Measurements from ENCODE around the gene NTM.

Gene NTM

DNA sequence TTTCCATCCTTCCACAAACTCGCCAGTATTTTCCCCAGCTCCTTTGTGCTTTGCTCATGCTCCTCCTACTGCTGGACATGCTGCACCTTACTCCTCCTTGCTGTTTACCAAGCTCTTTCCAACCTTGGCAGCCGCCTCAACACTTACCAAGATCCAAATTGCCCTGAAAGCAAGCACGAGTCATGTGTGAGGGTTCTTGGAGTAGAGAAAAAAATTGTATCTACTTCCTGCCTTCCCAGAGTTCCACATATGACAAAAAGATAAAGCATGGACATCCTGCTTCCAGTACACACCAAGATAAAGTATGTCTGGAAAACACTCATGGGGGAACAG is 767.5 kb downstream of the NTM start:
- DNase-seq, result no peak

DNA sequence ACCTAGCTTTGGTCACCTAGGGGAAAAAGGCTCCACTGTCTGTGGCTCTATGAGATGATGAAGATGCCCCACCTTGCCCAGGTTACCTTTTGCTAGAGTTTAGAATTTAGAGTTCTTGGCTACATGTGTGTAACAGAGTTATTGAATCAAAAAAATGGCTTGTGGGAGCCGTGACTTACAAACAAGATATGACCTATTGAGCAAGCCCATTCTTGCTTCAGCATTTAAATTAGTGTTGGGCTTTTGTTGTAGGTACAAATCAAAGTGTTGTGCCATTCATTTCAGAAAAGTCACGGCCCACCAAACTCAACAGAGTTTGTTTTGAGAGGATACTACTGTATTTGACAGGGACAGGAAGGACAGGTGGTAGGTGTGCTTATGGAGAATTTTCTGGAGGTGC is 768.8 kb downstream of the NTM start:
- DNase-seq, result no peak

DNA sequence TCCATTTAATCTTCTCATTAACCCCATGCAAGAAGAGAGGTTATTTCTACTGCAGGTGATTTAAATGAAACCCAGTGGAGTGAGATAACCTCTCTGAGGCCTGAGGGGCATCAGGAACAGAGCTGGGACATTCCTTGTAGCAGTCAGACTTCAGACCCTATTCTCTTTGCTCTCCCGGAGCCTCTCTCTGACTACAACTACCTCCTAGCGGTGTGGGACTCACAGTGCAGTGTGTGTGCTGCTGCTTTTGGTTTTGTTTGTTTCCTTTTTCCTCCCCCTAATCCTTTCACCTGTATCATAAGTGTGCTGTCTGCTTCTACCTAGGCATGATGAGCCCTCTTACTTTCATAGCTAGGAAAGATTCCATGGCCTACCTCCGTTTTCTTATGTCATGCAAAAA is 769.6 kb downstream of the NTM start:
- no peak for DNase-seq

DNA sequence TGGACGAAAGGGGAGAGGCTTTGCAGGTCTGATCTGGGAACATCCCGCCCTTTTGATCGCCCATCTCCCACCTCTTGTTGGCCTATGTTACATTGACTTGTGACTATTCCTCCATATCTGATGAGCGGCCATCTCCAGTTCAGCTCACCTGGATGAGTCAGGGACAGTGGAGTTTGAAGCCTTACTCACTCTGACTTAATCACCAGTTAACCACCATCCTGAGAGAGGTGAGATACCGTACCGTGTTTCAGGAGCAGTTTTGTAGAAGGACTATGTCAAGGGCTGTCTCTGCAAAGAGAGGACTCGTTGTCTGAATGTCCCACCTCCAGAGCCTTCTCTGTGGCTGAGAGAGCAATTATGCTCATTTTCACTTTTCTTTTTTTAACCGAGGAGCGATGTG is 771.7 kb downstream of the NTM start:
- DNase-seq, result no peak

DNA sequence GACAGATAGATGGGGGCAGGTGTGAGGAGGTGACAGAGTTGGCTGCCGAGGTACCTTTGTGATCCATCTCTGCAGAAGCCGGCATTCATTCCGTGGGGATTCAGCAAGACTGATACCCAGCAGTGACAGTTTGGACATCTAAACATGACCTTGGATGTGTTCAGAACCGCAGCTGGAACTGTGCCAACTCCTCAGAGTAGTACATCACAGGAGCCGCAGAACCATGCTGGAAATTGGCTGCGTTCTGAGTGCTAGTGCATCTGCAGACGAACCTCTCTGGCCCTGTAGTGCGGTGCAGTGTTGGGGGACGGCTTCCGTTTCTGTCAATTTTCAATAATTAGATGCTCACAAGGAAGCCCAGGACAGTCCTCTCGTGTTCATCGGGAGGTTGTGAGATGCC is 772.1 kb downstream of the NTM start:
- DNase-seq, result no peak

DNA sequence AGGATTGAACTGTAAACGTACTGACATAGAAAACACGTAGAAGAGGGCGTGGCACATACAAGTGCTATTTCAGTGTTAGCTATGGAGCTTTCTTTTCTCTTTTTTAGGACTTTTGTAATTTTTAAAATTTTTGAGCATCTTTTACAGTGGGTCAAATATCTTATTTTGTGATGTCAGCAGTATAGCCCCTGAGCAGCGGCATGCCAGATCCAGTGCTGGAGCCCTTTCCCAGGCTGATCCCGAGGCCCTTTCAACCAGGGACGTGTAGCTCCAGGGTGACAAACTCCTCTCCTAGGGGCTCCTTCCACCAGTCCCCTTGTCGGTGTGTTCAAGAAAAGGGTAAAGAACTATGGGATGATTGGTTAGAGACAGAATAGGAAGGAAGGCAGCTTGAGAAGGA is 777.0 kb downstream of the NTM start:
- no peak for DNase-seq

GRCh38 chr11:132154781-132155180 is 784.4 kb downstream of the NTM start:
- DNase-seq, result no peak

GRCh38 chr11:132158091-132158490 is 787.7 kb downstream of the NTM start:
- no peak for DNase-seq

GRCh38 chr11:132158696-132159095 is 788.3 kb downstream of the NTM start:
- no peak for DNase-seq

DNA sequence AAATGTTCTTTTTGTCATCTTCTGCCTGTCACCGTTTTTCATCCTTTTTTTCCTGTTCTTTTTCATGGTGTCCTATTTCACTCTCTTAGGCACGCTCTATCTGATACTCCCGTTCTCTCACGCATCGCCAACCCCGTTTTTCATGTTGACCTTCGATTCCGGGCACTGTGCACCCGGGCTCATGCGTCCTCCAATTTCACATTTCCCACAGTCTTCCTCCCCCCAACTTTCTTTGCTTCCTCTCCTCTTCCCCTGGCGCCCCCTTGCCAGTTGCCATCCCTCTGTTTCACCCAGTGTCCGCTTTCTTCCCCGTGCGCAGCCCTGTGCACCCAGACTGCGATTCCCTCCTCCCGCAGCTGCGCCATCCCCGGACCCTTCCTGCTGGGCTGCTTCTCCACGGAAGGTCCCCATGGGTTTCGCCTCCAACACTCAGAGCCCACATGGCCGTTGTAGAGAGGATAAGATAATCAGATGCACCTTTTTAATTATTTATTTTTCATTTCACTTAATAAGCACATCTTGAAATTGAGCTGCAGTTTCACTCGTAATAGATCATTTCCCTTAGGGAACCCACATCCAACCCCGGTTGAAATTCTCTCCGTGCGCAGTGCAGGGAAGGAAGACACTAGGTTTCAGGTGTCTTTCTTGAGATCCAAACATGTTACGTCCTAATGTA is 791.1 kb downstream of the NTM start:
- DNase-seq, result no peak

- DNase-seq, result no peak
Observed at GRCh38 chr11:132168344-132168981, 798.0 kb downstream of the NTM start.

DNA sequence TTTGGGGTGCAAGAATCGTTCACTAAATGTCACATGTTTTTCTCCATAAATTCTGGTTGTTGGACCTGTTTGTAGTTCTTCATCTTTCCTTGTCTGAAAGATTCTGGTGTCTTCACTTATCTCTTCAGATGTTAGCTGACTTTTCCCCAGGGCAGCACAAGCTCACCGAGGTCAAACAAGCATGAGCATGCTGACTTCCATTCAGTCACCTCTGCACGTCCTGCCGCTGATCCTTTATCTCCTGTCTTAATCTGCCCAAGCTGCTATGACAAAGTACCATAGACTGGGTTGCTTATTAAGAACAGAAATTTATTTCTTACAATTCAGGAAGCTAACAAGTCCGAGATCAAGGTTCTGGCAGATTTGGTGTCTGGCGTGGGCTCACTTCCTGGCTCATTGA is 800.6 kb downstream of the NTM start:
- DNase-seq, result no peak

DNA sequence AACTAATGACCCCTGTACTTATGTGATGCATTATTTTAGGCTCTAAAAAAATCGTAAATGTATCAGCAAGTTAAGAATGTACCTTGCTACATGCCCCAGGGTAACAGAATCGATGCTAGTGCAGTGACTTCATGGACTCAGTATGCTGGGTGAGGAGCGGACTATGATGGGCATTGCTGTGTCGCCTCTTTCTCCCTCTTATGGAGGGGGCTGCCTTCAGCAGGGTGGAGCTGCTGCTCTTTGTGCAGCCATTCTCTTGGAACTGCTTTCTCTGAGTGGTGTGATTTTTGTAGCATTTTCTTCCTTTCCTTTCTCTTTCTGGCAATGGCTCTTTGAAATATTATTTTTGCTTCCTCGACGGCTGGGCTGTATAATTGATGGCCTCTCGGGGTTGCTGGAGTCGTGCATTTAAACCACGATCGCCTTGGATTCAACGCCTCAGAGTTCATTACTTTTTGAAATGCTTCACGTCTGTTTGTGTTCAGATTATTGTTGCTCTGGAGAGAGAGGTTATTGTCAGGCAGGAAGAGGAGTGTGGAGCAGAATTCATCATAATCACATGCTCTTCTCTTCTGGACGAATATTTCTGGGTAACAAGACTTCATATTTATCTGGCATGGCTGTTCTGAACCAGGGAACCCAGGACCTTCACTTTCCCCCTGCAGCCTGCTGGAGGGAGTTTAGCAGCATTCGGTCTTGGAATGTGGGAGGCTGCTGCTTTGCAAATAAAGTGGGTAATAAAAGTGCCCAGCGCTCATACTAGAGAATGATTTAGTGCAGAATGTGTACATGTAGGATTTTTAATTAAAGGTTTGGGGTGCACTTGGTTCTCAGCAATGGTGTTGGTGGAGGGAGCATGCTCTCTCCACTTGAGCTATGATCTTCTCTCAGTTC is 804.2 kb downstream of the NTM start:
- DNase-seq, result no peak

- no peak for DNase-seq
Observed at GRCh38 chr11:132177106-132177505, 806.7 kb downstream of the NTM start.

GRCh38 chr11:132184079-132184478 is 813.7 kb downstream of the NTM start:
- DNase-seq, result no peak

GRCh38 chr11:132185726-132186592 is 815.5 kb downstream of the NTM start:
- no peak for DNase-seq

DNA sequence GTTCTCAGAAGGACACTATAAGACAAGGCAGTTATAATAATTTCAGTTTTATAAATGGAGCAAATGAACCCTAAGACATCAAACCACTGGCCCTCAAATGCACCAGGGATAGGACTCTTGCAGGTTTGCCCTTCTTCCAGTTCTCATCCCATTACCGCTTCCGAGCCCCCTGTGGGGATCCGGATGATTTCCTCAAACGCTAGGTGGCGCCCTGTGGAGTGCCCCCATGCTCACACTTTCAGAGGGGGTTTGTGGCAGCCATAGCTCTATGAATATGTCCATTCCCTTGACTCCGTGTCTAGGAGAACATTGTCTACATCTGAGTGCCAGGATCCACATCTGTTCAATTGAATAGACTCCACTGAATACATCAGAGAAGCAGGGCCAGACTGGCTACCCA is 816.3 kb downstream of the NTM start:
- DNase-seq, result no peak

DNA sequence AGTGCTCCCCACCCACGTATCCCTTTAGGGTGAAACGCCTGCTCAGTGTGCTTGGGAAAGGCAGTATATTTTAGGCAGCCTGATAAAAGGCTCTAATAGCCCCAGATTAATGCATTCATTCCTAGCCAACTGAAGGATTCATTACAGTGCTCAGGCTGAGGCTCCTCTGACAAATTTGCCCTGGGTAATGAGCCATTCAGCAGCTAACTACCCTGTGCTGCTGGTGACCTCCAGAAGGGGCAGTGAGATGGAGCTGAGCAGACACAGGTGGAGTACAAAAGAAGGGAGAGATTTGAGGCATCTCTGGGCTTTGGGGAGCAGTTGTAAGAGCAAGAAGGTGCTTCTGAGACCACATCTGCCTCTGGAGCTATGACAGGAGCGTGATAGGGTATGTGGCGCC is 817.0 kb downstream of the NTM start:
- DNase-seq, result no peak

- no peak for DNase-seq
Observed at GRCh38 chr11:132187814-132188213, 817.4 kb downstream of the NTM start.

DNA sequence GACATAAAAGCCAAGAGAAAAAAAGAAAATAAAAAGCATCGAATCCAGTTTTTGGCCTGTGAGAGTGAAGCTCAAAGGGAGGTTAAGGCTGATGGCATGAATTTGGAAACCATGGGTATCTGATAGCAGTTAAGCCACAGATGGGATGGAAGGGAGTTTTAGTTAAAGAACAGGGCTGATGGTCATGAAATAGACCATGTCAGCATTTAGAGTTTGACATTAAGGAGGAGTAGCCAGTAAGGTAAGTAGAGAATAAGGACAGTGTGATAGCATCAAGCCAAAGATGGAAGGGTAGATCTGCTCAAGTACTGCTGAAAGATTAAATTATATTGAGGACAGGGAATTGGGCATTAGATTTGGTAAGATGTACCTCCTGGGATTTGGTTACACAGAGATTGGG is 826.5 kb downstream of the NTM start:
- no peak for DNase-seq

GRCh38 chr11:132200353-132200936 is 830.0 kb downstream of the NTM start:
- no peak for DNase-seq

GRCh38 chr11:132202621-132203020 is 832.2 kb downstream of the NTM start:
- no peak for DNase-seq

DNA sequence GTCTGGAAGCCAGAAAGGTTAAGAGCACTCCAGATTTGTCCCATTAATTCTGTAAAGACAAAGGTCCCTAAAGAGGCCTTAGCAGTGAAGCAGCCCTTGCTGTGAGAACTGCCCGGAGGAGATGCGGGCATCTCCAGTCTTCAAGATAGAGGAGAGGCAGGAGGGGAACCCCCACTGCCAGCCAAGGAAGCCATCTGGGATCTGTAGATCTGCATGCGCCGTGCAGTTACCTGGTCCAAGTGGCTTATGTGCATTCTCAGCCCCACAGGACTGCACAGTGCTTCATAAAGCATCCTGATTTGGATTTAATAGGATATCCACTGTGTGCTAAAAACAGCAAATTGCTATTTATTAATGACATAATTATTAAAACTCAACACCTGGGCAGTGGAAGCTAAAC is 834.6 kb downstream of the NTM start:
- DNase-seq, result no peak

All from CD4-positive, alpha-beta T cell treated with Interleukin-10 for 1 hour (primary cell).